OCI-LY7 (cell line): ENCODE data around the gene THRSP. TPM values are rescaled to one million over a fixed set of nuclear protein-coding genes. Genes with fewer than 3 reads are reported as not detected.
"Not testable (repeated sequence)": the region's sequence is repeated elsewhere in the genome, so short reads cannot be mapped to it uniquely, and the experiment has no call there.

Source experiments
- BruUV-seq: library from RNA; stranded (reverse); fragments of 400-500 nt; replicated peaks from 2 replicates; lab custom pipeline; 2021; lab: Mats Ljungman, UMichigan
- CTCF ChIA-PET: fragments of 300-600 bp; sonication (Branson Sonifier 250); formaldehyde crosslinking; loops from one replicate; lab custom pipeline; 2022; ENCODE audit warnings: antibody characterized with exemption; ENCODE audit not compliant: unreplicated experiment; lab: Charles Lee
- POLR2A ChIA-PET: fragments of 300-600 bp; sonication (Branson Sonifier 250); formaldehyde crosslinking; loops from one replicate; lab custom pipeline; 2022; ENCODE audit warnings: antibody characterized with exemption; lab: Charles Lee
- DNase-seq: peaks from one replicate; pipeline ENCODE4 v3.0.0-alpha.2; 2015; ENCODE audit warnings: low spot score
- H2AFZ ChIP-seq: fragments of 200-600 bp; sonication (generic), shearing (Covaris generic); 2 replicates; pipeline ENCODE4 v1.6.1; 2014; ENCODE audit warnings: mild to moderate bottlenecking, antibody characterized with exemption, low read length, moderate library complexity
- H3K27ac ChIP-seq: fragments of 200-600 bp; sonication (generic); 2 replicates; pipeline ENCODE4 v1.5.1; 2014; ENCODE audit warnings: mixed run types, low read depth, mild to moderate bottlenecking, moderate library complexity, low read length, inconsistent platforms; ENCODE audit not compliant: poor library complexity, severe bottlenecking
- H3K36me3 ChIP-seq: fragments of 200-600 bp; sonication (generic); 2 replicates; pipeline ENCODE4 v1.6.1; 2014; ENCODE audit warnings: mild to moderate bottlenecking, antibody characterized with exemption, low read length, moderate library complexity, mixed read lengths; ENCODE audit not compliant: insufficient read depth
- H3K4me1 ChIP-seq: fragments of 200-600 bp; sonication (generic); 2 replicates; pipeline ENCODE4 v1.5.1; 2014; ENCODE audit warnings: mild to moderate bottlenecking, low read length; ENCODE audit not compliant: insufficient read depth, poor library complexity, severe bottlenecking
- H3K4me2 ChIP-seq: fragments of 200-600 bp; sonication (generic); 2 replicates; pipeline ENCODE4 v1.6.1; 2014; ENCODE audit warnings: mild to moderate bottlenecking, low read length
- H3K4me3 ChIP-seq: fragments of 200-600 bp; sonication (generic); 2 replicates; pipeline ENCODE4 v1.5.1; 2014; ENCODE audit warnings: mild to moderate bottlenecking, low read depth, low read length; ENCODE audit not compliant: poor library complexity, severe bottlenecking
- H3K79me2 ChIP-seq: fragments of 200-600 bp; sonication (generic); 2 replicates; pipeline ENCODE4 v1.6.1; 2016; ENCODE audit warnings: low read depth, mild to moderate bottlenecking, low read length, moderate library complexity, mixed read lengths; ENCODE audit not compliant: insufficient read depth
- H3K9me2 ChIP-seq: fragments of 200-600 bp; sonication (generic); 2 replicates; pipeline ENCODE4 v1.6.1; 2016; ENCODE audit warnings: mild to moderate bottlenecking, low read length, mixed read lengths; ENCODE audit not compliant: insufficient read depth
- H3K9me3 ChIP-seq: fragments of 200-600 bp; sonication (generic); 2 replicates; pipeline ENCODE4 v1.6.1; 2014; ENCODE audit warnings: mild to moderate bottlenecking, mixed run types, low read length, mixed read lengths
- H4K20me1 ChIP-seq: fragments of 200-600 bp; sonication (generic); 2 replicates; pipeline ENCODE4 v1.6.1; 2014; ENCODE audit warnings: mild to moderate bottlenecking, antibody characterized with exemption, low read length, moderate library complexity, mixed read lengths; ENCODE audit not compliant: insufficient read depth
- EZH2phosphoT487 ChIP-seq: fragments of 200-600 bp; sonication (generic); IDR thresholded peaks from 2 replicates; pipeline ENCODE4 v1.6.1; 2018; ENCODE audit warnings: low read depth, borderline replicate concordance, mild to moderate bottlenecking, mixed run types, antibody characterized with exemption, low read length, moderate library complexity, mixed read lengths
- intact Hi-C: fragments of 100-400 bp; cut with micrococcal nuclease; formaldehyde crosslinking; loops from one replicate; pipeline ENCODE4 v1.10.0; 2022; ENCODE audit not compliant: unreplicated experiment
- total RNA-seq, 2 experiments: library from RNA; depleted of rRNA in 1 of 2; stranded (reverse); fragments of >200 nt in 1 of 2; shearing (Covaris generic) in 1 of 2; gene quantifications; 2 replicates each; pipeline ENCODE4 v1.2.3, GENCODE V29; 2014 to 2022
- TF ChIP-seq, protein P1 (sequence below): fragments of 200-600 bp; sonication (generic); conservative IDR thresholded peaks from 2 replicates; pipeline ENCODE4 v1.5.1; 2014; ENCODE audit warnings: mild to moderate bottlenecking, antibody characterized with exemption, low read length, moderate library complexity, mixed read lengths

The THRSP gene
- total RNA-seq, 2 experiments from 2014 or later: not detected

- H3K27ac ChIP-seq: no peak overlapping the region
- H3K4me3 ChIP-seq: no peak overlapping the region
- H3K4me2 ChIP-seq: no peak overlapping the region
- H2AFZ ChIP-seq: no peak overlapping the region
- no peaks in the 10 kb centered on the region for H4K20me1 ChIP-seq
- CTCF ChIA-PET: no interaction called here
- intact Hi-C loops: no loop called here
- no peak for DNase-seq
- H3K79me2 ChIP-seq: peaks cover 16% of the 10 kb centered on the region
- no TSS peak for BruUV-seq
- H3K36me3 ChIP-seq: no peaks in the 10 kb centered on the region
- POLR2A ChIA-PET: interaction anchor here (0.6 to 0.7 kb wide), 2 partner anchors 45 to 51 kb away, joined by 3 to 4 read pairs; no protein-coding TSS in a partner anchor
- TF ChIP-seq EZH2phosphoT487: no peak
- TF ChIP-seq, protein P1, sequence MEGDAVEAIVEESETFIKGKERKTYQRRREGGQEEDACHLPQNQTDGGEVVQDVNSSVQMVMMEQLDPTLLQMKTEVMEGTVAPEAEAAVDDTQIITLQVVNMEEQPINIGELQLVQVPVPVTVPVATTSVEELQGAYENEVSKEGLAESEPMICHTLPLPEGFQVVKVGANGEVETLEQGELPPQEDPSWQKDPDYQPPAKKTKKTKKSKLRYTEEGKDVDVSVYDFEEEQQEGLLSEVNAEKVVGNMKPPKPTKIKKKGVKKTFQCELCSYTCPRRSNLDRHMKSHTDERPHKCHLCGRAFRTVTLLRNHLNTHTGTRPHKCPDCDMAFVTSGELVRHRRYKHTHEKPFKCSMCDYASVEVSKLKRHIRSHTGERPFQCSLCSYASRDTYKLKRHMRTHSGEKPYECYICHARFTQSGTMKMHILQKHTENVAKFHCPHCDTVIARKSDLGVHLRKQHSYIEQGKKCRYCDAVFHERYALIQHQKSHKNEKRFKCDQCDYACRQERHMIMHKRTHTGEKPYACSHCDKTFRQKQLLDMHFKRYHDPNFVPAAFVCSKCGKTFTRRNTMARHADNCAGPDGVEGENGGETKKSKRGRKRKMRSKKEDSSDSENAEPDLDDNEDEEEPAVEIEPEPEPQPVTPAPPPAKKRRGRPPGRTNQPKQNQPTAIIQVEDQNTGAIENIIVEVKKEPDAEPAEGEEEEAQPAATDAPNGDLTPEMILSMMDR: no peak
- H3K9me2 ChIP-seq: no peaks in the 10 kb centered on the region
- no peaks in the 10 kb centered on the region for H3K9me3 ChIP-seq
- peaks cover 9% of the 10 kb centered on the region for H3K4me1 ChIP-seq
These were observed 19.4 kb downstream of the THRSP start for GRCh38 chr11:78083021-78083420.

DNA sequence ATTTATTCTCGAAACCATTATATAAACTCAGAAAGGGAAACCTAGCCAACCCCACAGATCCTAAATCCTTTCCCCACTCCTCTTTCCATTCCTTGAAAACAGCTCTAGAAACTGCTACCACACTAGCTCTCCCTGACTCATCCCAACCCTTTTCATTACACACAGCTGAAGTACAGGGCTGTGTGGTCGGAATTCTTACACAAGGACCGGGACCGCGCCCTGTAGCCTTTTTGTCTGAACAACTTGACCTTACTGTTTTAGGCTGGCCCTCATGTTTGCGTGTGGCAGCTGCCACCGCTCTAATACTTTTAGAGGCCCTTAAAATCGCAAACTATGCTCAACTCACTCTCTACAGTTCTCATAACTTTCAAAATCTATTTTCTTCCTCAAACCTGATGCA is 20.8 kb downstream of the THRSP start:
- H3K9me2 ChIP-seq, H3K4me3 ChIP-seq, BruUV-seq, intact Hi-C loops, H3K4me2 ChIP-seq, H3K4me1 ChIP-seq, POLR2A ChIA-PET, H3K9me3 ChIP-seq, DNase-seq, H3K27ac ChIP-seq, H4K20me1 ChIP-seq, CTCF ChIA-PET, H3K36me3 ChIP-seq, H3K79me2 ChIP-seq, H2AFZ ChIP-seq: not testable (repeated sequence)

- ChIA-PET POLR2A (interaction anchor here (1.0 kb wide), 1 partner anchor 13 kb away, joined by 3 read pairs; no protein-coding TSS in a partner anchor), CTCF (no interaction called here)
- no peaks in the 10 kb centered on the region for H3K4me1 ChIP-seq
- no peaks in the 10 kb centered on the region for H3K9me2 ChIP-seq
- no peaks in the 10 kb centered on the region for H3K36me3 ChIP-seq
- H3K4me2 ChIP-seq: no peak overlapping the region
- no peak overlapping the region for H3K4me3 ChIP-seq
- no peak for TF ChIP-seq EZH2phosphoT487
- TF ChIP-seq, protein P1: no peak
- H2AFZ ChIP-seq: no peak overlapping the region
- H3K9me3 ChIP-seq: no peaks in the 10 kb centered on the region
- H3K79me2 ChIP-seq: no peaks in the 10 kb centered on the region
- no peak for DNase-seq
- H3K27ac ChIP-seq: no peak overlapping the region
- H4K20me1 ChIP-seq: no peaks in the 10 kb centered on the region
- intact Hi-C loops: no loop called here
- BruUV-seq: no TSS peak
These were observed 22.3 kb downstream of the THRSP start for GRCh38 chr11:78085972-78086371.

- BruUV-seq, H3K79me2 ChIP-seq, H3K9me2 ChIP-seq, H3K4me2 ChIP-seq, DNase-seq, H3K4me1 ChIP-seq, H3K9me3 ChIP-seq, H3K4me3 ChIP-seq, H3K27ac ChIP-seq, intact Hi-C loops, H3K36me3 ChIP-seq, H2AFZ ChIP-seq, H4K20me1 ChIP-seq, CTCF ChIA-PET: not testable (repeated sequence)
- POLR2A ChIA-PET: interaction anchor here (1.0 kb wide), 1 partner anchor 12 kb away, joined by 3 read pairs; no protein-coding TSS in a partner anchor
These were observed 22.9 kb downstream of the THRSP start for GRCh38 chr11:78086521-78087074.
